ENCODE measurements around the gene PDE5A.

- peak; percentile 84 for TF ChIP-seq CTCF (IDR thresholded peaks at IDR 0.05; ENCODE audit: poor library complexity)
- TF ChIP-seq EZH2 (IDR thresholded peaks at IDR 0.05; ENCODE audit: borderline replicate concordance), result no peak
- TF ChIP-seq EZH2phosphoT487 (IDR thresholded peaks at IDR 0.05; ENCODE audit: low read depth, severe bottlenecking, unreplicated experiment), result no peak
Observed at GRCh38 chr4:119628281-119629141, at the start of gene PDE5A.
